ENCODE results near the gene KRT84.
A peak's percentile ranks its signal among the peaks of the same experiment; 100 is the strongest.

KRT84 gene

DNA sequence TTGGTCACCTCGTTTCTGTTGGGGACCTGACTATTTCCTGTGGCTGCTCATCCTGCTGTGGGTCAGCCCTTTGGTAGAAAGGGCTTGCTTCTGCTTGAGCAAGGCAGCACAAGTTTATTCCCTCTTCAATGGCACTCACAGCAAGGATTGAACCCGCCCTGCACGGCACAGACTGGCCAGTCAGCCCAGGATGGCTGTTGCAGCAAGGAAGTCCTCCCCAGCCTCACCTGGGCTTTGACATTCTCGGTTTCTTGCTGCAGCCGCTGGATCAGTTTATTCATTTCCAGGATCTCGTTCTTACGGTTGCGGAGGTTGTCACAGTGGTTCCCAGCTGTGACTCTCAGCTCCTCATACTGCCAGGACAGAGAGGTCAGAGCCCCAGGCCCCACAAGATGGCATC is 11.2 kb upstream of the KRT84 start:
- TF ChIP-seq, protein P1, sequence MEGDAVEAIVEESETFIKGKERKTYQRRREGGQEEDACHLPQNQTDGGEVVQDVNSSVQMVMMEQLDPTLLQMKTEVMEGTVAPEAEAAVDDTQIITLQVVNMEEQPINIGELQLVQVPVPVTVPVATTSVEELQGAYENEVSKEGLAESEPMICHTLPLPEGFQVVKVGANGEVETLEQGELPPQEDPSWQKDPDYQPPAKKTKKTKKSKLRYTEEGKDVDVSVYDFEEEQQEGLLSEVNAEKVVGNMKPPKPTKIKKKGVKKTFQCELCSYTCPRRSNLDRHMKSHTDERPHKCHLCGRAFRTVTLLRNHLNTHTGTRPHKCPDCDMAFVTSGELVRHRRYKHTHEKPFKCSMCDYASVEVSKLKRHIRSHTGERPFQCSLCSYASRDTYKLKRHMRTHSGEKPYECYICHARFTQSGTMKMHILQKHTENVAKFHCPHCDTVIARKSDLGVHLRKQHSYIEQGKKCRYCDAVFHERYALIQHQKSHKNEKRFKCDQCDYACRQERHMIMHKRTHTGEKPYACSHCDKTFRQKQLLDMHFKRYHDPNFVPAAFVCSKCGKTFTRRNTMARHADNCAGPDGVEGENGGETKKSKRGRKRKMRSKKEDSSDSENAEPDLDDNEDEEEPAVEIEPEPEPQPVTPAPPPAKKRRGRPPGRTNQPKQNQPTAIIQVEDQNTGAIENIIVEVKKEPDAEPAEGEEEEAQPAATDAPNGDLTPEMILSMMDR (IDR thresholded peaks at IDR 0.05; ENCODE audit: low read depth, low read length, missing control alignments), result no peak
- no peak overlapping the region for H3K4me3 ChIP-seq (ENCODE audit: low read depth, low read length)
- DNase-seq (ENCODE audit: low read depth), result no peak

DNA sequence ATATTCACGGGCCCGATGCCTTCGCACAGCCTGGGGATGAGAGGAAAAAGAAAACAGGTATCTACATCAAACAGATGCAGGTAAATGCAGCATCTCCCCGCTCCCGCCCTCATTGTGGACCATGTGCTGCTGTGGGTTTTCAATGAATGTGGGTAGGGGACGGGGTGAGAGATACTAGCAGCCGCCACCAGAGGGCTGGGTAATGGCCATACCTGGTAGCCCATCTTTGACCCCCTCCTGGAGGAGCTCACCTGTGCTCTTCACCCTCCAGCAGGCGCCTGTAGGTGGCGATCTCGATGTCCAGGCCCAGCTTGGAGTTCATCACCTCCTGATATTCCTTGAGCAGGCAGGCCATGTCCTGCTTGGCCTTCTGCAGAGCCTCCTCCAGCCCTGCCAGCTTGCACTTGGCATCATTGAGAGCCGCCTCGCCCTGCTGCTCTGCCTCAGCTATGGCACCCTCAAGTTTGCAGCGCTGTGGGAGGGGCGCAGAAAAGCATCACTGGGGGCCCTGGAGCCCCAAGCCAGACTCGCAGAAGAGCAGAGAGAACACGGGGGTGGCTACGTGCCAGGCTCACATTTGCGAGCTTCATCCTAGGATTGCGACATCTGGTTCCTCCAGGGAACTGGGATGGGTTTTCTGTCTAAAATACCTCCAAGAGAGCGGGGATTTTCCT is 10.4 kb upstream of the KRT84 start:
- no peak for DNase-seq (ENCODE audit: low read depth)
- TF ChIP-seq, protein P1 (IDR thresholded peaks at IDR 0.05; ENCODE audit: low read depth, low read length, missing control alignments), result peak; percentile 49
- no peak overlapping the region for H3K4me3 ChIP-seq (ENCODE audit: low read depth, low read length)

- DNase-seq (ENCODE audit: low read depth), result no peak
- TF ChIP-seq, protein P1 (IDR thresholded peaks at IDR 0.05; ENCODE audit: low read depth, low read length, missing control alignments), result no peak
- H3K4me3 ChIP-seq (ENCODE audit: low read depth, low read length), result no peak overlapping the region
Measured at GRCh38 chr12:52394836-52395405, 9.5 kb upstream of the KRT84 start.

DNA sequence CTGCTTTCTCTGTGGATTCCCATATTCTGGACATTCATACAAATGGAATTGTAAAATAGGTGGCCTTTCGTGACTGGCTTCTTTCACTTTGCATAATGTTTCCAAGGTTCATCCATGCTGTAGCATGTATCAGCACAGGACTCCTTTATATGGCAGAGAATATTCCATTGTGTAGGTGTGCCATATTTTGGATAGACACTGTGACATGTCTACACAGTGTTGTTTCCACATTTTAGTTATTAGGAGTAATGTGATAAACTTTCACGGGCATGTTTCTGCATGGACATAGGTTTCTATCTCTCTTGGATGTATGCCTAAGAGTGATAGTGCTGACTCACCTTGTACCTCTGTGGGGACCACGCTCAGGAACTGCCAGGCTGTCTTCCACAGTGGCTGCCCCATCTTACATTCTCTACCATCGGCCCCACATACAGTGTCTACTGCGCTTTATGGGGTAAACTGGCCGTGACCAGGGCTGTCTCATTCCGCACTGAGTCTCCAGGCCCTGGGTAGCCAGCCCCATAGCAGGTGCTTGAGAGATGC is 7.1 kb upstream of the KRT84 start:
- no peak for DNase-seq (ENCODE audit: low read depth)
- TF ChIP-seq, protein P1 (IDR thresholded peaks at IDR 0.05; ENCODE audit: low read depth, low read length, missing control alignments), result no peak
- no peak overlapping the region for H3K4me3 ChIP-seq (ENCODE audit: low read depth, low read length)

DNA sequence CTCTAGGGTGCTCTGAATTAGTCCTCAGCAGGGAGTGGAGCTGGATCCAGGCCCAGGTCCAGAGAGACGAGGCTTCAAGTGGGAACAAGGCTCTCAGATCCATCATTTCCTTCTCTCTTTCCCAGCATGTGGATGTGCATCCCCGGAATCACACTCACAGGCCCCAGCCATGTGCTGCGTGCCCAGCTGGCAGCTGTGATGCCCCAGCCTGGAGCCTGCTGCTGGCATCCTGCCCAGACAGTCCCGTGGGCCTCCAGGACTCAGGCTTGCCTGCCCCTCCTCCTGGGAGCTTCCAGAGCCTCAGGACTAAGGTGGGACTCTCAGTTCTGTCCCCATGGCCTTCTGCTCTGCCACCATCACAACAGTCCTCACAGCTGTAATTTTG is 6.2 kb upstream of the KRT84 start:
- TF ChIP-seq, protein P1 (IDR thresholded peaks at IDR 0.05; ENCODE audit: low read depth, low read length, missing control alignments), result no peak
- H3K4me3 ChIP-seq (ENCODE audit: low read depth, low read length), result no peak overlapping the region
- no peak for DNase-seq (ENCODE audit: low read depth)

DNA sequence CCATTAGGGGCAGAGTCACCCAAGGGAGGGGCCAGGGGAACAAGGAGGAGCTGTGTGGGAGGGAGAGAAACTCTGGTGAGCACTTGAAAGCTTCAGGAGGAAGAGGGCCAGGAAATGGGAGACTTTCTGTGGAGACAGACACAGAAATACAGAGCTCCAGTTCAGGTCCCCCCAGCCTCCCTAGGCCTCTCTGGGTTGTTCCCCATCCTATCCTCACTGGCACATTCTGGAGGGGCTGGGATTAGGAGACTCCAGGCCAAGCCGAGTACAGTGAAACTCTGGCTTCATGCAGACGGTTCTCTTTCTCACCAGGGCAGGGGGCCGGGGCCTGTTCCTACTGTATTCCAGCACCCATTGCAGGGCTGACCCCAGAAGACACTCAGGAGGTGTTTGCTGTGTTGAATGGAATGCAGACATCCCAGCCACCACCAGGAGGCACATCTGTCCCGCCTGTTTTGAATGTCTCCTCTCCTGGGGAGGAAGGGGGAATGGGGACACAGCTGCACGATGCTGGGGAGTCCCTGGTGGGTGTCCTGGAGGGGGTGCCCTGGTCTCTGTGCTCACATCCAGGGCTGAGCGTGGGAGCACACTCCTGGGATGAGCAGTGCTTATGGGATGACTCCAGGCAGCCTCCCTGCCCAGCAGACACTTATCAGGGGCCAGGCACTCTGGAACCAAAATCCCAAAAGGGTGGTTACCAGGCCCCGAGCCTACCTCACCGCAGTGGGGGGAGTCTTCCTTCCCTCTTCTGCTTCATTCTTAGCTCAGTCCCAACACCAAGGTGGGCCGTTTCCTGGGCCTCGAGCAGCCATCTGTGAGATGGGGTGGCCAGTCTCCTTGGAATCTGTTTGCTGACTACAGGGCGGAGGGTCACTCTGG is 5.5 kb upstream of the KRT84 start:
- TF ChIP-seq, protein P1 (IDR thresholded peaks at IDR 0.05; ENCODE audit: low read depth, low read length, missing control alignments), result peak; percentile 66
- DNase-seq (ENCODE audit: low read depth), result no peak
- H3K4me3 ChIP-seq (ENCODE audit: low read depth, low read length), result no peak overlapping the region

All from GM12864 (cell line).